Measurements from ENCODE around the gene SSH3.

Gene SSH3

GRCh38 chr11:67279589-67280340 lies 23.6 kb upstream of the SSH3 start:
- no peak for ATAC-seq
- TF ChIP-seq OSR1 (CRISPR knock-in tag; IDR thresholded peaks at IDR 0.05) (no peak), ESRRG (CRISPR knock-in tag; IDR thresholded peaks at IDR 0.05) (no peak), ZNF70 (CRISPR knock-in tag; IDR thresholded peaks at IDR 0.05) (no peak), PATZ1 (CRISPR knock-in tag; IDR thresholded peaks at IDR 0.05; ENCODE audit: borderline replicate concordance) (no peak), TOX (CRISPR knock-in tag; IDR thresholded peaks at IDR 0.05; ENCODE audit: borderline replicate concordance) (no peak), RARB (CRISPR knock-in tag; IDR thresholded peaks at IDR 0.05) (no peak), ARNTL (CRISPR knock-in tag; IDR thresholded peaks at IDR 0.05; ENCODE audit: borderline replicate concordance, low read depth) (no peak), ZC3H10 (CRISPR knock-in tag; IDR thresholded peaks at IDR 0.05) (no peak), GLIS3 (CRISPR knock-in tag; IDR thresholded peaks at IDR 0.05) (no peak), SNAI2 (CRISPR knock-in tag; IDR thresholded peaks at IDR 0.05) (no peak), CSRNP3 (CRISPR knock-in tag; IDR thresholded peaks at IDR 0.05) (no peak), PPARA (CRISPR knock-in tag; IDR thresholded peaks at IDR 0.05; ENCODE audit: borderline replicate concordance) (no peak)

GRCh38 chr11:67280341-67280787 lies 23.0 kb upstream of the SSH3 start:
- no peak for ATAC-seq
- TF ChIP-seq CREB5 (CRISPR knock-in tag; IDR thresholded peaks at IDR 0.05; ENCODE audit: low read depth) (no peak), TSHZ2 (CRISPR knock-in tag; IDR thresholded peaks at IDR 0.05) (no peak), ZNF70 (CRISPR knock-in tag; IDR thresholded peaks at IDR 0.05) (no peak), TOX (CRISPR knock-in tag; IDR thresholded peaks at IDR 0.05; ENCODE audit: borderline replicate concordance) (no peak)

GRCh38 chr11:67280788-67281551 lies 22.4 kb upstream of the SSH3 start:
- ATAC-seq = no peak
- TF ChIP-seq ZFP30 (CRISPR knock-in tag; IDR thresholded peaks at IDR 0.05) (no peak), CSRNP3 (CRISPR knock-in tag; IDR thresholded peaks at IDR 0.05) (no peak), TOX (CRISPR knock-in tag; IDR thresholded peaks at IDR 0.05; ENCODE audit: borderline replicate concordance) (no peak), TSHZ2 (CRISPR knock-in tag; IDR thresholded peaks at IDR 0.05) (no peak), ZC3H10 (CRISPR knock-in tag; IDR thresholded peaks at IDR 0.05) (no peak), POU6F1 (CRISPR knock-in tag; IDR thresholded peaks at IDR 0.05; ENCODE audit: borderline replicate concordance, low read depth) (no peak), RARB (CRISPR knock-in tag; IDR thresholded peaks at IDR 0.05) (no peak), BACH2 (CRISPR knock-in tag; IDR thresholded peaks at IDR 0.05; ENCODE audit: borderline replicate concordance) (no peak), ISL1 (CRISPR knock-in tag; IDR thresholded peaks at IDR 0.05) (no peak)
